Activated gamma-delta T cell treated with anti-CD3 and anti-CD28 coated beads, Interleukin-2, amount 50 U/mL, for 16 hours (primary cell): ENCODE results near the gene NDNF.

Experiments used
- DNase-seq: peaks from one replicate; pipeline ENCODE4 v3.0.0-alpha.2; 2020; ENCODE audit warnings: low read depth

The NDNF gene

DNA sequence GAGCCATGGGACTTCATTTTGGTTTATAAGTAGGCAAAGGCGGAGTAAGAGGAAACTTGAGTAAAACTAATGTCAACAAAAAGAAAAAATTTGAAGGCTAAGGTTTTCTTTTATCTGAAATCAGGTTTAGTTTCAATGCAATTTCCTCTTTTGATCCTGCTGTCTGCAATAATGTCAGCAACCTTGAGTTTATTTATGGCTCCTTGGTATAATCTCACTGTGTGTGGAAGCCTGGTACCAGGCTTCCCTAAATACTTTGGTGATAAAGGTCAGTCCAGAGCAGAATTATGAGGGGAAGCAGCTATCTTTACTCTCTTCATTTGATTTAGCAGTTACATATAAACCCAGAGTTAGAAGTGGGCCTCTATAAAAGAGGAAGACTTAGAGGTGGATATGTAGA, 57.8 kb downstream of the NDNF start:
- no peak for DNase-seq

DNA sequence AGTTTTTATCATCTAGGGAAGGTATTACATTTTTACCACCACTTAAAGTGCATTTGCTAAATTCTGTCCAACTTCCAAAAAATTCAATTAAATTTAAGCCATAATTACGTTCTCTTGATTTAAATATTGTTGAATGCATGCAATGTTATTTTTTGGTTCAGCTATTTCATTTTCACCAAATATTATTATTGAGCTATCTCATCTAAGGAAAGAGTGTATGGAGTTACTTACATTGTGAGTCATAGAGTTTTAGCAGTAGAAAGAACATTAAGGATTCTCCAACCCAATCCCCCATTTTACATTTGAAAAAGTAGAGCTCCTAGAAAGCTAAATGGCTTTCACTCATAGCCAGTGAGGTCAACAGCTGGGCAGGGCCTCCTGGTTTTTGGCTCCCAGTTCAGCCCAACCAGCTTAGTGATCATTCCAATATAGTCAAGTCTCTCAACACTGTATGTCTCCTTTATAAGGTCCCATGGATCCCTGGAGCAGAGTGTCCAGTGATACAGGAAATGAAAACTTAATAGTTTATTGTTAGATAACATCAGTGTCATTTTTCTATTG, 60.5 kb downstream of the NDNF start:
- no peak for DNase-seq

DNA sequence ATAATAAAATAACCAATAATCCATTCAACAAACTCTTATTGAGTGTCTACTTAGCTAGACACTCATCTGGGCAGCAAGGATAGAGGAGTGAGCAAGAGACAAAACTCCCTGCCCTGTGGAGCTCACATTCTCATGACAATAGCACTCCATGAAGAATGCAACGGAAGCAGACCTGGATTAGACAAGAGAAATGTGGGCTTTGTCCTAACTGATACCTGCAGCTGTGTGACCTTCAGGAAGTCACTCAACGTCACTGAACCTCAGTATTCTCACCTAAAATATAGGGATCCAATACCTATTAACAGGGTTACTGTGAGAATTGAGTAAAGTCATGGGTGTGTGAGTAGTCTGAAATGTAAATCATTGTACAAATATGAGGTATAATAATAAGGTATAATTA, 61.2 kb downstream of the NDNF start:
- no peak for DNase-seq

DNA sequence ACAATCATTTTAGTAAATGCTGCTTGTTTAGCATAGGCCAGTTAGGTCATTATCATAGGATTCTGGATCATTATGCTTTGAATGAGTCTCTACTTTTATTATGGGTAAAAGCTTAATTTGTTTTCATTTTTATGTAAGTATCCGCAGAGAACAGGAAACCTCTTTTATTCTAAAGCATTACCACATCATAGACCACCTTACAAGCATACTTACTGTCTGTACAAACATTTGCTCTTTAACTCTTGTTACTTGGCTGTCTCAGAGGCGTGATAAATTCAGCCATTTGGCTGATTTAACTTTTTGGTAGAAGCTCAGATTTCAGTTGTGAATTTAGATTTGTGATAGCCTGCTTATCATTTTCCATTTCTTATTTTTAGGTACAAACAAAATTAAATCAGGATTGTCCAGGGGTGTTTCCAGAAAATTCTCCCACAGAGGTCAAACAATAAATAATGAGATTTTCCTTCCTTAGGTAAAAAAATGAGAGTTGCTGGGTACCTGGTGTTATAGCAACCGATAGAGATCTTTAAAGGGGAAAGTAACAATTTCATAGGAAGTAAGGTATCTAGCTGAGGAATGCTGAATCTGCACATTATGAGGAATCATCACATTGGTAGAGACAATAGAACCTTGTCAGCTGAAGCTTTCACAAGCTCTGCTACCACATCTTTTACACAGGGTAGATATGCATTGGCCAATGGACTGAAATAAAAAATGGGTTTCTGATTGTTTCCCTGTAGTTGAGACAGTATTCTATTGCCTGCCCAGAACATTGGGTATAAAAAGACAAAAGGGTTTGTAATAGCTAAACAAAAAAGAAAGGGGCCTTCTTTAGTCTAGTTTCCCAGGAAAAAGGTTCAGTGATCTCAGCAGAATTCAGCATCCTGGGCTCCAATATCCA, 62.5 kb downstream of the NDNF start:
- no peak for DNase-seq

DNA sequence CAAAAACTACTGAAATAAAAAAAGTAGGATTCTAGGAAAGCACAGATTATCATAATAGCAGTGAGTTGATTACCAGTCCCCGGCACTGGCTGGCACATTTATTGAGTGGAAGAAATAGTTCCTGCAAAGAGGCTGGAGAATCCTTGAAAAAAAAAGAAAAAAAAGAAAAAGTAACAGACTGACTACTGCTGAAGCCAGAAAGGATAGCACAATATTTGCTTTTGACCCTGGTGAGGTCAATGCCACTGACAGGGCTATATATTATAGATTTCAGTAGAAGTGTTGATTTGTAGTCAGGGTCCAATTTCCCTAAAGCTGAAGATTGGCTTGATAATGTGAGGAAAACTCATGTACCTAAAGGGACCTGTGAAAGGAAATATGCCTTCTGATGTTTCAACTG, 64.7 kb downstream of the NDNF start:
- DNase-seq, result no peak

DNA sequence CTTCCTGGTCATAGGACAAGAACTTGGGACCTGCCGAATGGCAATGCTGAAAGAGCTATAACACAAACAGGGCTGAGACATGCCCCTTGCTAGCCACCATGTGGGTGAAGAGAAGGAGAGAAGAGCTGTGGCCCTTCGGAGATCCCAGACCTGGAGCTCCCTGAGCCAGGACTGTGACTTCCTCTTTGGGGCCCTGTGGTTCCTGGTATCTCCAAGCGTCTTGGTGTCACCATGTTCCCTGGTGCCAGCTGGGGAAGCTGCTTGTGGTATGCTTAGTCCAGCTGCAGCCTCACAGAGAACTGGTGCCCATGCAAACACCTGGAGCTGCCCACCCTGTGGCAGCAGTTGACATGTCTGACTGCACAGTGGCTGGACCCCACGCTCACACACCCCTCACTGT, 68.5 kb downstream of the NDNF start:
- no peak for DNase-seq

DNA sequence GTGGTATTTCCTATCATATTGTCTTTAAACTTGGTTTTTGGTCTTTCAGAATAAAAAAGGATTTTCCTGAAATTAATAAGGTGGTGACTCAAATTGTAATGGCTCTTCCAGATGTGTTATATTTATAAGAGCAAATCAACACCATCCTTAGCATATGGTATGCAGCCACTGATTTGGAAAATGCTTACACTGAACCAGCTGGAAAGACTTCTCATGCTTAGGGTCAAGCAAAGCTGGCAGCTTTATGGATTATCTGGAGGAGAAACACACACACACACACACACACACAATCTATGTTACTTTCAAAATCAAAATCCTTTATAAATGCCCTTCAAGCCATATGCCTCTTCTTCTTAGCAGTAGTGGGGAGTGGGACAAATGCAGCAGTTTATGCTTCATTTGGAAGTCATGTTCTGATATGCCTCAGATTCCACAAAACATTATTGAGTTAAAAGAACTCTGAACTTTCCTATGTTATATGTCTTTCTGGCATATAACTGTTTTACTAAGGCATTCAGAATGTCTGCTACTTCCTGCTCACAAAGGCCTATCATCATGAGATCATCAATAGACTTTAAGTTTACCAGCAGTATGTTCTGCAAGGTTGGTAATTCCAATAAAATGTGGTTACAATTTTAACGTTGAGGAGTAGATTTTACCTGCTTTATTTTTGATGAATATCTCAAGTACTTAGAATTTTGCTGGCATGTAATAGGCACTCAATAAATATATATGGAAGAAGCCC, 76.9 kb downstream of the NDNF start:
- no peak for DNase-seq

DNA sequence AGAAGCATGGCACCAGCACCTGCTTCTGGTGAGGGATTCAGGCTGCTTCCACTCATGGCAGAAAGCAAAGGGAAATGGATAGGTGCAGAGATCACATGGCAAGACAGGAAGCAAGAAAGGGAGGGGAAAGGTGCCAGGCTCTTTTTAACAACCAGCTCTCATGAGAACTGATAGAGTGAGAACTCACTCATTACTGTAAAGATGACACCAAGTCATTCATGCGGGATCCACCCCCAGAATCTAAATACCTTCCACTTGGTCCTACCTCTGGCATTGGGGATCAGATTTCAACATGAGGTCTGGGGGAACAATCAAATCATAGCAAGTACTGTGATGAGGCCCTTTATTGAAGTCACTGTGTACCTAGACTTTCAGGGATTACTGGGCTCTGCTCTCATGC, 77.8 kb downstream of the NDNF start:
- DNase-seq, result no peak

DNA sequence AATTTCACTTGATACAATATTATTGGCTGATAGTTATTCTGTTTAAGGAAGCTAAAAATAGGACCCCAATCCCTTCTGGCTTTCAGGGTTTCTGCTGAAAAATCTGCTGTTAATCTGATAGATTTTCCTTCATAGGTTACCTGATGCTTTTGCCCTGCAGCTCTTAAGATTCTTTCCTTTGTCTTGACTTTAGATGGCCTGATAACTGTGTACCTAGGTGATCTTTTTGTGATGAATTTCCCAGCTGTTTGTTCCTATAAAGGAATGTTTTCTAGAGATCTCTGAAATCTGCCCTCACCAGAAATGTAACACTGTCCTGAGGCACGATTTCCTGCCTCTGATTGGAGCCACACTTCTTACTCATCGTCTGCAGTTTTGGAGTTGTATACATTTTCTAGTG, 80.5 kb downstream of the NDNF start:
- DNase-seq, result no peak

DNA sequence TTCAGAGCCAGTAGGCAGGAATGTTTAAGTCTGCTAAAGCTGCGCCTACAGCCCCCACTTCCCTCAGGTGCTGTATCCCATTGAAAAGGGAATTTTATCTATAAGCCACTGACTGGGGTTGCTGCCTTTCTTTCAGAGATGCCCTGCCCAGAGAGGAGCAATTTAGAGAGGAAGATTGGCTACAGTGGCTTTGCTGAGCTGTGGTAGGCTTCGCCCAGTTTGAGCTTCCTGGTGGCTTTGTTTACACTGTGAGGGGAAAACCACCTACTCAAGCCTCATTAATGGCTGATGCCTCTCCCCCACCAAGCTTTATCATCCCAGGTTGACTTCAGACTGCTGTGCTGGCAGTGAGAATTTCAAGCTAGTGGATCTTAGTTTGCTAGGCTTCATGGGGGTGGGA, 82.1 kb downstream of the NDNF start:
- DNase-seq, result no peak
